ENCODE data around the gene CDC25A.

The CDC25A gene

GRCh38 chr3:48119505-48120193 is 68.6 kb downstream of the CDC25A start:
- DNase-seq (ENCODE audit: insufficient read length) (no peak), FAIRE-seq (no peak)

GRCh38 chr3:48118928-48119327 is 69.3 kb downstream of the CDC25A start:
- FAIRE-seq (no peak), DNase-seq (ENCODE audit: insufficient read length) (no peak)
- no peak for TF ChIP-seq TAF1 (IDR thresholded peaks at IDR 0.05; ENCODE audit: borderline replicate concordance, low read depth, low read length)

More at GRCh38 chr3:48119505-48120193, 68.6 kb downstream of the CDC25A start:
- TF ChIP-seq POLR2A (IDR thresholded peaks at IDR 0.05; ENCODE audit: low read depth, low read length) (no peak), TAF1 (IDR thresholded peaks at IDR 0.05; ENCODE audit: borderline replicate concordance, low read depth, low read length) (no peak), POLR2AphosphoS5 (IDR thresholded peaks at IDR 0.05; ENCODE audit: low read depth, low read length) (no peak)

- TF ChIP-seq TAF1 (IDR thresholded peaks at IDR 0.05; ENCODE audit: borderline replicate concordance, low read depth, low read length), result no peak
- TF ChIP-seq POLR2A (IDR thresholded peaks at IDR 0.05; ENCODE audit: low read depth, low read length), result no peak
- no peak for TF ChIP-seq POLR2AphosphoS5 (IDR thresholded peaks at IDR 0.05; ENCODE audit: low read depth, low read length)
- FAIRE-seq, result no peak
- DNase-seq (ENCODE audit: insufficient read length), result no peak
Measured at GRCh38 chr3:48118322-48118721, 69.9 kb downstream of the CDC25A start.

- FAIRE-seq (no peak), DNase-seq (ENCODE audit: insufficient read length) (no peak)
- no peak for TF ChIP-seq TAF1 (IDR thresholded peaks at IDR 0.05; ENCODE audit: borderline replicate concordance, low read depth, low read length)
- TF ChIP-seq POLR2A (IDR thresholded peaks at IDR 0.05; ENCODE audit: low read depth, low read length), result no peak
- no peak for TF ChIP-seq POLR2AphosphoS5 (IDR thresholded peaks at IDR 0.05; ENCODE audit: low read depth, low read length)
Measured at GRCh38 chr3:48112813-48113212, 75.4 kb downstream of the CDC25A start.

GRCh38 chr3:48112108-48112791 is 76.0 kb downstream of the CDC25A start:
- DNase-seq (ENCODE audit: insufficient read length) (peak; percentile 48), FAIRE-seq (peak; percentile 73)

- DNase-seq (ENCODE audit: insufficient read length) (no peak), FAIRE-seq (no peak)
- TF ChIP-seq POLR2A (IDR thresholded peaks at IDR 0.05; ENCODE audit: low read depth, low read length), result no peak
- no peak for TF ChIP-seq TAF1 (IDR thresholded peaks at IDR 0.05; ENCODE audit: borderline replicate concordance, low read depth, low read length)
- TF ChIP-seq POLR2AphosphoS5 (IDR thresholded peaks at IDR 0.05; ENCODE audit: low read depth, low read length), result no peak
Measured at GRCh38 chr3:48110463-48110862, 77.8 kb downstream of the CDC25A start.

GRCh38 chr3:48107227-48107626 is 81.0 kb downstream of the CDC25A start:
- DNase-seq (ENCODE audit: insufficient read length), result no peak
- FAIRE-seq, result no peak
- no peak for TF ChIP-seq POLR2AphosphoS5 (IDR thresholded peaks at IDR 0.05; ENCODE audit: low read depth, low read length)
- TF ChIP-seq TAF1 (IDR thresholded peaks at IDR 0.05; ENCODE audit: borderline replicate concordance, low read depth, low read length), result no peak
- TF ChIP-seq POLR2A (IDR thresholded peaks at IDR 0.05; ENCODE audit: low read depth, low read length), result no peak

Measured in GM12892 (cell line).